GM12801 (cell line): ENCODE measurements around the gene BRINP2.

Source experiments
- CTCF ChIP-seq: IDR thresholded peaks from one replicate; pipeline ENCODE4 v1.5.1; 2011; ENCODE audit warnings: control low read depth; ENCODE audit not compliant: insufficient read length; ENCODE audit errors: extremely low read depth

Gene BRINP2

GRCh38 chr1:177301425-177302124 lies 130.8 kb downstream of the BRINP2 start:
- TF ChIP-seq CTCF: no peak

GRCh38 chr1:177302357-177303044 lies 131.7 kb downstream of the BRINP2 start:
- TF ChIP-seq CTCF: no peak

GRCh38 chr1:177305040-177306018 lies 134.6 kb downstream of the BRINP2 start:
- no peak for TF ChIP-seq CTCF

DNA sequence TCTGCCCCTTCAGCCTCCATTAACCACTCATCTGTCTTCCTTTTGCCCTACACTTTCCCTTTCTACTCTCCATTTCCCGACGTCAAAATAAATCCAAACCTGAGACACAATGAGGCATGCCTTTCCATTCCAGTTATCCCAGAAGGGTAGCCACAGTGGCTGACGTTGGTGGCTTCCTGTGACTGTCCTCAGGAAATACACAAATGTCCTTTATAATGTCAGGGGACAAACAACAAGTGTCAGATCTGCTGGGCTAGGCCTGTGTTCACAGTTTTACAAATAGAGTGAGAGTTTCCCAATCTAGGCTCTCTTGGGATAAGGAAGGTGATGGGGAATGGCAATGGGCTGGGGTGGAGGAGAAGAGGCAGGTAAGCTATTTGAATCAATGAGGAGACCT lies 135.3 kb downstream of the BRINP2 start:
- TF ChIP-seq CTCF: no peak

- TF ChIP-seq CTCF: no peak
Measured at GRCh38 chr1:177306981-177307380, 136.2 kb downstream of the BRINP2 start.

DNA sequence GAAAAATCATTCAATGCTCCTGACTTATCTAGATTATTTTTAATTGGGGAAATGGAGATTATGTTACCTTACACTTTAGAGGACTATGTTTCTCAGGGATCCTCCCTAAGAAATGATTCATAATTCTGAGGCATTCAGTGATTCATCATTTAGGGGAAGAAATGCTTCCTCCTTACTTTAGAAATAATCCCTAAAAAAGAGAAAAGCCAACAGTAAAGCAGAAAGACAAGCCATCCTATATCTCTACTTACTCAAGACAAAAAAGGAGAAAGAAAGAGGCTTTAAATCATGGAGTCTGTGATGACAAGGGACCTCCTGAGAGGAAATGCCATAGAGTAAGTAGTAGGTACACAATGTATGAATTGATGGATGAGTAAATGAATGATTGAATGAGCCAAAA lies 137.0 kb downstream of the BRINP2 start:
- no peak for TF ChIP-seq CTCF

- no peak for TF ChIP-seq CTCF
Measured at GRCh38 chr1:177309880-177310279, 139.1 kb downstream of the BRINP2 start.
